Epithelial cell of proximal tubule (primary cell): ENCODE measurements around the gene ADAM12. TPM values are rescaled to one million over a fixed set of nuclear protein-coding genes. Genes with fewer than 3 reads are reported as not detected.

ENCODE experiments used
- DNase-seq: peaks from one replicate; pipeline ENCODE4 v3.0.0-alpha.2; 2011; ENCODE audit warnings: low read depth
- H3K4me3 ChIP-seq: 2 replicates; pipeline ENCODE4 v1.5.1; 2011; ENCODE audit warnings: low read depth, mild to moderate bottlenecking, low read length
- total RNA-seq: library from RNA; depleted of rRNA; stranded (reverse); fragments of >200 nt; gene quantifications from 2 replicates; pipeline ENCODE4 v1.2.3, GENCODE V29; 2015
- TF ChIP-seq, protein P1 (sequence below): conservative IDR thresholded peaks from 2 replicates; pipeline ENCODE4 v1.5.1; 2012; ENCODE audit warnings: low read depth, mild to moderate bottlenecking, low read length

Gene ADAM12
- total RNA-seq, 1 donor from 2014 or later, result 3.2 TPM

DNA sequence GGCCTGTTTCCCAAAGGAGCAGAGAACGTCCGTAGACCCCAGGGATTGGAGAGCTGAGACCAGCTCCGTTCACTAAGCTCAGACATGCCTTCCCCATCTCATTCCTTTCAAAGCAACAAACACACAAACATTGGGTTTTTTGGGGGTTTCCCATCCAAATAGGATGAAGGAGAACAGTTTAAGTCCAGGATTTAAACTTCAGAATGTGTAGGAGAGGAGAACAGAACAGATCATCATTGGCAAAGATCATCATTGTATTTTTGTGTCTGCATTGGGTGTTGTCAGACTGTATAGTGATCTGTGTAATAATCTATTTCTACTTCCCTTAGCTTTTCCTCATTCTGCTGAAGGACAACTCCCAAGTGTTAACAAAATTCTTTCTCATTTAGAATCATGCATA, 314.0 kb downstream of the ADAM12 start:
- TF ChIP-seq, protein P1, sequence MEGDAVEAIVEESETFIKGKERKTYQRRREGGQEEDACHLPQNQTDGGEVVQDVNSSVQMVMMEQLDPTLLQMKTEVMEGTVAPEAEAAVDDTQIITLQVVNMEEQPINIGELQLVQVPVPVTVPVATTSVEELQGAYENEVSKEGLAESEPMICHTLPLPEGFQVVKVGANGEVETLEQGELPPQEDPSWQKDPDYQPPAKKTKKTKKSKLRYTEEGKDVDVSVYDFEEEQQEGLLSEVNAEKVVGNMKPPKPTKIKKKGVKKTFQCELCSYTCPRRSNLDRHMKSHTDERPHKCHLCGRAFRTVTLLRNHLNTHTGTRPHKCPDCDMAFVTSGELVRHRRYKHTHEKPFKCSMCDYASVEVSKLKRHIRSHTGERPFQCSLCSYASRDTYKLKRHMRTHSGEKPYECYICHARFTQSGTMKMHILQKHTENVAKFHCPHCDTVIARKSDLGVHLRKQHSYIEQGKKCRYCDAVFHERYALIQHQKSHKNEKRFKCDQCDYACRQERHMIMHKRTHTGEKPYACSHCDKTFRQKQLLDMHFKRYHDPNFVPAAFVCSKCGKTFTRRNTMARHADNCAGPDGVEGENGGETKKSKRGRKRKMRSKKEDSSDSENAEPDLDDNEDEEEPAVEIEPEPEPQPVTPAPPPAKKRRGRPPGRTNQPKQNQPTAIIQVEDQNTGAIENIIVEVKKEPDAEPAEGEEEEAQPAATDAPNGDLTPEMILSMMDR, result no peak
- H3K4me3 ChIP-seq, result no peak overlapping the region
- DNase-seq, result no peak

DNA sequence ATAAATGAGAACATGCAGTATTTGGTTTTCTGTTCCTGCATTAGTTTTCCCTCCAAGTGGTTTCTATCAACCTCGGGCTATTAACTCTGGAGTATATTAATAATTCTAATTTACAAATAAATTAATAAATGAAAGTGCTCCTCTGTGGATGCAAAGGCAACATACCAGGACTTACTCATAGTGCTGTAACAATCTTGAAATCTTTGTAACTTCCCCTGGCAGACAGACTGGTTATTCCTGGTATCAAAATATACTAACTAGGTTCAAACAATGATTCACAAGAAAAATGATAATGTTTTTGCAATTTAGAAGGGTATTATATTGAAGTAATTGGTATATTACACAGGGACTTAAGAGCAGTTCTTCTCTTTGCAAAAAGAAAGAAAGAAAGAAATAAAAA, 314.7 kb downstream of the ADAM12 start:
- H3K4me3 ChIP-seq, result no peak overlapping the region

DNA sequence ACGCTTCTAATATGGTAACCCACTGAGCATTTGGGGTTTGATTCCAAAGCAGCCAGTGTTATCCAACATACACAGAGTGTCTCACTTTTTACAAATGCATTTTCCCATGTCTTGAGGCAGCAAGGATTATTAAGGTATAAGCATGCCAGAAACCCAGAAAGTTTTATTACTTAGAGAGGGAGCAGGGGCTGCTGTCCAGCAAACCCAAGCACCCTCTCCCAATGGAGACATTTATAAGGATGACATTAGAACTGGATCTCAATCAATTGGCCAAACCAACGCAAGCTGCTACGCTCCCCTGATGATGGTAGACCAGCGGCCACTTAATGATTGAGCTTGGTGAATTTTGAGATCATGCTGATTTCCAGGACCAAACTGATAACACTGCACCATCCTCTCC, 315.7 kb downstream of the ADAM12 start:
- H3K4me3 ChIP-seq, result no peak overlapping the region
- no peak for DNase-seq
- TF ChIP-seq, protein P1, result no peak

More for the DNA sequence above, 314.7 kb downstream of the ADAM12 start:
- no peak for DNase-seq
- TF ChIP-seq, protein P1, result no peak

DNA sequence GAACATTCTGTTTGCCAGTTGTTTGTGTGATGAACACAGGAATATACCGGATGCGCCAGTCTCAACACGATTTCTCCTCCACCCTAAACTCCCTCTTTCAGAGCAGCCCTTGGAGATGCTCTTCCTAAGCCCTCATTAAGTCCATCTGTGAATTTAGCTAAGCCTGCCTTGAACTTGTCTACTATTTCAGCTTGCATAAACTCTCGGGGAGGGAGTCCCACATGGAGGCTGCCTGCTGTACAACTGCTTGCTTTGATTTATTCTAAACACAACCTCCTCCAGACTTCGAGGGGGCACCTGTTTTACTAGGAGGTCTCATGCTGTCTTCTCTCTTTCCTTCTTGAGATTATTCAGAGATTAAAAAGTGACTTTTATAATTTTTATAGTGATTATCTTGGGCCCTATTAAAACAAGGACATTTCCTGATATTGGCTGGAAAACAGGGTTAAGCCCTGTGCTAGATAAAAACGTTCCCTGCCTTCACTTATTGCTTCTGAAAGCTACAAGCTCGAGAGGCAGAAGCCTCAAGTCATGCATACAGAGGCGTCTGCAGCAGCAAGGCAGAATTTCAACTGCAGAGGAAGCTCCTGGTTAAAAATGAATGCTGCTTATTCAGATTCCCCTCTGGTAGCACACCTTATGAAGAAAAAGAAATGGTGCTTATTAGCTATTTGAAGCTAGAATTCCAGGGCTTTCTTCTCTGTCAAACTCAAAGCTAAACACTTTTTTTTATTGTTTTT, 317.6 kb downstream of the ADAM12 start:
- DNase-seq, result no peak
- TF ChIP-seq, protein P1, result no peak
- no peak overlapping the region for H3K4me3 ChIP-seq

DNA sequence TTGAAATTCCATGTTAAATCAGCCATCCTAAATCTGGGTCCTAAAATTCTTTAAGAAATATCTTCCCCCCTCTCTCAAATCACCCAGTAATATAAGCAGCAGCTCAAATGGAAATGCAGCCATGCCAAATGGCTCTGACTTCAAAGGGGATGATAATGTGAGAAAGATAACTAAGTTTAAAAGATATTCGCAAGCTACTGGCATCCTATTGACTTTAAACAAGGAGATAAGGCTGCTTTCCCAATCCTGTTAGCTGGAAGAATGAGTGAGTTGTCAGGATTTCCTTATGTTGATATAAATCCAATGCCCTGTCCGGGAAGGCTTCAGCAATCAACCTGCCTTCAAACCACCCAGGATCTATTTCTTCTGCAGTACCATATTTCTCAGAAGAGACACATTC, 320.0 kb downstream of the ADAM12 start:
- TF ChIP-seq, protein P1, result no peak
- no peak for DNase-seq
- H3K4me3 ChIP-seq, result no peak overlapping the region

DNA sequence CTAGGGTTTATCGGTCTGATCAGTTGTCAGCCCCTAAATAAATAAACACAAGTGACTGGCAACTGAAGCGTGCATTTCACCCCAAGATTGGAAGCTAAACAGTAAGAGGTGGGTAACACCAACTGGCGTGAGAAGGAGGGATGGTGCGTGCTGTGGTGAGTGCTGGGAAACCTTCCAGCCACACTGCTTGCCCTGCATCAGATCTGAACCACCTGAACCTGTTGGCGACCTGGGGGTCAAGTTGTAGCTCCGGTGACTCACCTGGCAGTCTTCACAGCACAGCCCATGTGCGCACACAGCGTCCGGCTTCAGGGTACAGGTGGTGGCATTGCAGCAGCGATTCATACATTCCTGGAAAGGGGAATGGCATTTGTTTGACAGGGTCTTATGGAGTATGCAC, 321.8 kb downstream of the ADAM12 start:
- TF ChIP-seq, protein P1, result no peak
- DNase-seq, result no peak
- H3K4me3 ChIP-seq, result no peak overlapping the region
